ENCODE results near the gene ENTPD2. TPM values are rescaled to one million over a fixed set of nuclear protein-coding genes. Genes with fewer than 3 reads are reported as not detected.
"Not testable (repeated sequence)": the region's sequence is repeated elsewhere in the genome, so short reads cannot be mapped to it uniquely, and the experiment has no call there.

The ENTPD2 gene
- polyA plus RNA-seq, 2 donors: 1.5 to 1.6 TPM

GRCh38 chr9:137038916-137039315 lies 14.9 kb downstream of the ENTPD2 start:
- H3K4me3 ChIP-seq (ENCODE audit: low read depth in 1 of 2, low read length in 2 of 2): no peak overlapping the region
- no peaks in the 10 kb centered on the region for H3K27me3 ChIP-seq (ENCODE audit: control insufficient read depth in 1 of 2, insufficient read depth in 2 of 2, low read length in 2 of 2)
- H3K36me3 ChIP-seq (ENCODE audit: control insufficient read depth in 2 of 2, insufficient read depth in 2 of 2, low read length in 1 of 2): peaks cover 0 to 3% of the 10 kb centered on the region in 2 donors
- WGBS, 2 donors: 83 to 91% methylated on average over 9 of the region's 9 CpGs
- H3K27ac ChIP-seq (ENCODE audit: low read depth in 2 of 2, low read length in 1 of 2): no peak overlapping the region
- H3K4me1 ChIP-seq (ENCODE audit: control insufficient read depth in 2 of 2, insufficient read depth in 2 of 2, low read length in 1 of 2): peaks cover 5 to 8% of the 10 kb centered on the region in 2 donors
- H3K9me3 ChIP-seq (ENCODE audit: control insufficient read depth in 2 of 2, insufficient read depth in 1 of 2, low read depth in 1 of 2, low read length in 1 of 2): no peaks in the 10 kb centered on the region

DNA sequence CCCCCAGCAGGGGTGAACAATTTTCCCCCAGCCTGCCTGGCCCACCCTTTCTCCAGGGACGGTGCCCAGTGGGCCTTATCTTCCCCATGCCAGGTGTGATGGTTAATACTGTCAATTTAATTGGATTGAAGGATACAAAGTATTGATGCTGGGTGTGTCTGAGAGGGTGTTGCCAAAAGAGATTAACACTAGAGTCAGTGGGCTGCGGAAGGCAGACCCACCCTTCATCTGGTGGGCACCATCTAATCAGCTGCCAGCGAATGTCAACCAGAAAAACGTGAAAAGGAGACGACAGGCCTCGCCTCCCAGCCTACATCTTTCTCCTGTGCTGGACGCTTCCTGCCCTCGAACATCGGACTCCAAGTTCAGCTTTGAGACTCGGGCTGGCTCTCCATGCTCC lies 16.4 kb downstream of the ENTPD2 start:
- no peaks in the 10 kb centered on the region for H3K27me3 ChIP-seq (ENCODE audit: control insufficient read depth in 1 of 2, insufficient read depth in 2 of 2, low read length in 2 of 2)
- WGBS, 2 donors: 82 to 84% methylated on average over 10 of the region's 10 CpGs

DNA sequence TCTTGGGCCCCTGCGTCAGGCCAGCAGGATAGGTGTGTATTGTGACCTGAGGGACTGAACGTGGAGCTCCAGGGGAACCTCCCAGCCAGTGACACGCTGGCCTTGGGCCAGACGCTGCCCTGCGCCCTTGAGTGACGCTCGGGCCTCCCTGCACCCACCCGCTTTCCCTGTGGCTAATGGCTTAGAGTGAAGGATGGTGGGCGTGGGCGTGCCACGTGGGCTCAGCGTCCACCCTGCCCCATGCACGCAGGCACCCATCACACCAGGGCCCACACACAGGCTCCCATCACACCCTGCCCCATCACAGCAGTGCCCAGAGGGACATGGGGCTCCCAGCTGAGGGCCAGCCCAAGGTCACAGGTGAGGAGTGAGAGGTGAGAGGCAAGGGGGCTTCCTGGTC lies 16.8 kb downstream of the ENTPD2 start:
- 58 to 63% methylated on average over 13 of the region's 13 CpGs for WGBS, 2 donors
- H3K27ac ChIP-seq (ENCODE audit: low read depth in 2 of 2, low read length in 1 of 2): no peak overlapping the region

More for the DNA sequence above, 16.4 kb downstream of the ENTPD2 start:
- H3K4me3 ChIP-seq (ENCODE audit: low read depth in 1 of 2, low read length in 2 of 2): no peak overlapping the region
- H3K27ac ChIP-seq (ENCODE audit: low read depth in 2 of 2, low read length in 1 of 2): no peak overlapping the region
- H3K4me1 ChIP-seq (ENCODE audit: control insufficient read depth in 2 of 2, insufficient read depth in 2 of 2, low read length in 1 of 2): peaks cover 3 to 8% of the 10 kb centered on the region in 2 donors
- peaks cover 0 to 3% of the 10 kb centered on the region in 2 donors for H3K36me3 ChIP-seq (ENCODE audit: control insufficient read depth in 2 of 2, insufficient read depth in 2 of 2, low read length in 1 of 2)
- no peaks in the 10 kb centered on the region for H3K9me3 ChIP-seq (ENCODE audit: control insufficient read depth in 2 of 2, insufficient read depth in 1 of 2, low read depth in 1 of 2, low read length in 1 of 2)

GRCh38 chr9:137035937-137036336 lies 17.9 kb downstream of the ENTPD2 start:
- 73% methylated on average over 8 of the region's 8 CpGs for WGBS, 2 donors
- Histone ChIP-seq H3K4me3 (ENCODE audit: low read depth in 1 of 2, low read length in 2 of 2) (no peak overlapping the region), H3K36me3 (ENCODE audit: control insufficient read depth in 2 of 2, insufficient read depth in 2 of 2, low read length in 1 of 2) (peaks cover 0 to 3% of the 10 kb centered on the region in 2 donors), H3K9me3 (ENCODE audit: control insufficient read depth in 2 of 2, insufficient read depth in 1 of 2, low read depth in 1 of 2, low read length in 1 of 2) (no peaks in the 10 kb centered on the region), H3K27ac (ENCODE audit: low read depth in 2 of 2, low read length in 1 of 2) (no peak overlapping the region), H3K4me1 (ENCODE audit: control insufficient read depth in 2 of 2, insufficient read depth in 2 of 2, low read length in 1 of 2) (peaks cover 3 to 6% of the 10 kb centered on the region in 2 donors), H3K27me3 (ENCODE audit: control insufficient read depth in 1 of 2, insufficient read depth in 2 of 2, low read length in 2 of 2) (no peaks in the 10 kb centered on the region)

More for the DNA sequence above, 16.8 kb downstream of the ENTPD2 start:
- Histone ChIP-seq H3K9me3 (ENCODE audit: control insufficient read depth in 2 of 2, insufficient read depth in 1 of 2, low read depth in 1 of 2, low read length in 1 of 2) (no peaks in the 10 kb centered on the region), H3K4me1 (ENCODE audit: control insufficient read depth in 2 of 2, insufficient read depth in 2 of 2, low read length in 1 of 2) (peaks cover 3 to 8% of the 10 kb centered on the region in 2 donors), H3K36me3 (ENCODE audit: control insufficient read depth in 2 of 2, insufficient read depth in 2 of 2, low read length in 1 of 2) (peaks cover 0 to 3% of the 10 kb centered on the region in 2 donors), H3K27me3 (ENCODE audit: control insufficient read depth in 1 of 2, insufficient read depth in 2 of 2, low read length in 2 of 2) (no peaks in the 10 kb centered on the region), H3K4me3 (ENCODE audit: low read depth in 1 of 2, low read length in 2 of 2) (no peak overlapping the region)

DNA sequence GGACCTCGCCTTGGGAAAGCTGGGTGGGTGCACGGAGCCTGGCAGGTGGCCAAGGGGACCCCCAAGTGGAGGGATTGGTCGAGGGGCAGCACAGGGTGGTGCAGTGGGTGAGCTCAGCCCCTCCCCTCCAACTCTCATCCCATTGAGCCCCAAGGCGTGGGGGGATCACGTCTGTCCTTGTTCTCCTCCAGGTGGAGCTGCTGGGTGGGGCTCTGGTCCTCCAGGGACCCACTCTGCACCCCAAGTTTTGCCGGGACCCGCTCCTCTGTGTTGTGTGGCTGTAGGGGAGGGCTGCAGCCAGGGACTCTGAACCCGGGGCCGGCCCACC lies 18.4 kb downstream of the ENTPD2 start:
- no peak overlapping the region for H3K27ac ChIP-seq (ENCODE audit: low read depth in 2 of 2, low read length in 1 of 2)

GRCh38 chr9:137034709-137035506 lies 19.0 kb downstream of the ENTPD2 start:
- Histone ChIP-seq H3K4me3 (ENCODE audit: low read depth in 1 of 2, low read length in 2 of 2) (no peak overlapping the region), H3K4me1 (ENCODE audit: control insufficient read depth in 2 of 2, insufficient read depth in 2 of 2, low read length in 1 of 2) (peaks cover 3 to 6% of the 10 kb centered on the region in 2 donors), H3K27ac (ENCODE audit: low read depth in 2 of 2, low read length in 1 of 2) (peak overlapping the region in 1 of 2 donors; percentile 56), H3K9me3 (ENCODE audit: control insufficient read depth in 2 of 2, insufficient read depth in 1 of 2, low read depth in 1 of 2, low read length in 1 of 2) (no peaks in the 10 kb centered on the region), H3K36me3 (ENCODE audit: control insufficient read depth in 2 of 2, insufficient read depth in 2 of 2, low read length in 1 of 2) (no peaks in the 10 kb centered on the region), H3K27me3 (ENCODE audit: control insufficient read depth in 1 of 2, insufficient read depth in 2 of 2, low read length in 2 of 2) (no peaks in the 10 kb centered on the region)
- 10 to 13% methylated on average over 24 of the region's 24 CpGs for WGBS, 2 donors

More for the DNA sequence above, 18.4 kb downstream of the ENTPD2 start:
- Histone ChIP-seq H3K4me3 (ENCODE audit: low read depth in 1 of 2, low read length in 2 of 2) (no peak overlapping the region), H3K4me1 (ENCODE audit: control insufficient read depth in 2 of 2, insufficient read depth in 2 of 2, low read length in 1 of 2) (peaks cover 3 to 6% of the 10 kb centered on the region in 2 donors), H3K36me3 (ENCODE audit: control insufficient read depth in 2 of 2, insufficient read depth in 2 of 2, low read length in 1 of 2) (peaks cover 0 to under 1% of the 10 kb centered on the region in 2 donors), H3K9me3 (ENCODE audit: control insufficient read depth in 2 of 2, insufficient read depth in 1 of 2, low read depth in 1 of 2, low read length in 1 of 2) (no peaks in the 10 kb centered on the region), H3K27me3 (ENCODE audit: control insufficient read depth in 1 of 2, insufficient read depth in 2 of 2, low read length in 2 of 2) (no peaks in the 10 kb centered on the region)
- WGBS, 2 donors: 22 to 27% methylated on average over 9 of the region's 9 CpGs

DNA sequence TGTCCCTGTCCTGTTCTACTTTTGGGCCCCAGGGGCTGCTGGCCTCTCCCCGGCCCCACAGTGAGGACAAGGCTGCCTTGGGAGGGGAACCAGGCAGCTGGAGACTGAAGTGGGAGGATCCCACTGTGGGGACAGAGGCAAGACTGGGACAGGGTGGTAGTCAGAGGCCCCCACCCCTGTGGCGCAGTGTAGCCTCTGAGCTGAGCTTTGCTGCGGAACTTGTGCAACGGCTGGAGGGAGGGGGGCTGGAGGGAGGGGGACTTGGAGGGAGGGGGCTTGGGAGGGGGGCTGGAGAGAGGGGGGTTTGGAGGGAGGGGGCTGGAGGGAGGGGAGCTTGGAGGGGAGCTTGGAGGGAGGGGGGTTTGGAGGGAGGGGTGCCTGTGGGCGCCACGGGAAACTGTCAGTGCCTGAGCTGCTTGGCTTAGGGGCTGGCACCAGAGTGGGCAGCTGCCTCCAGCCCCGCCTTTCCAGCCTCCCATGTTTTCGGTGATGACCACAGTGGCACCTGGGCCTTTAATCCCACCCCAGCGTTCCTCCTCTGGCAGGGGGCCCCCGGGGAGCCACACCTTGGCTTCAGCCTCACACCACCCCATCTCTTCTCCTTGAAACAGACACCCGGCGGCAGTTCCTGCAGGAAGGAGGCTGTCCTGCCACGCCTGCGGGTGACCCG lies 19.7 kb downstream of the ENTPD2 start:
- Histone ChIP-seq H3K9me3 (ENCODE audit: control insufficient read depth in 2 of 2, insufficient read depth in 1 of 2, low read depth in 1 of 2, low read length in 1 of 2) (no peaks in the 10 kb centered on the region), H3K36me3 (ENCODE audit: control insufficient read depth in 2 of 2, insufficient read depth in 2 of 2, low read length in 1 of 2) (no peaks in the 10 kb centered on the region), H3K27ac (ENCODE audit: low read depth in 2 of 2, low read length in 1 of 2) (peak overlapping the region in 1 of 2 donors; percentile 0), H3K4me3 (ENCODE audit: low read depth in 1 of 2, low read length in 2 of 2) (no peak overlapping the region), H3K4me1 (ENCODE audit: control insufficient read depth in 2 of 2, insufficient read depth in 2 of 2, low read length in 1 of 2) (peaks cover 5 to 6% of the 10 kb centered on the region in 2 donors), H3K27me3 (ENCODE audit: control insufficient read depth in 1 of 2, insufficient read depth in 2 of 2, low read length in 2 of 2) (no peaks in the 10 kb centered on the region)
- 27 to 33% methylated on average over 15 of the region's 15 CpGs for WGBS, 2 donors

- H3K27me3 ChIP-seq (ENCODE audit: control insufficient read depth in 1 of 2, insufficient read depth in 2 of 2, low read length in 2 of 2); H3K27ac ChIP-seq (ENCODE audit: low read depth in 2 of 2, low read length in 1 of 2); H3K36me3 ChIP-seq (ENCODE audit: control insufficient read depth in 2 of 2, insufficient read depth in 2 of 2, low read length in 1 of 2); H3K9me3 ChIP-seq (ENCODE audit: control insufficient read depth in 2 of 2, insufficient read depth in 1 of 2, low read depth in 1 of 2, low read length in 1 of 2); H3K4me3 ChIP-seq (ENCODE audit: low read depth in 1 of 2, low read length in 2 of 2); H3K4me1 ChIP-seq (ENCODE audit: control insufficient read depth in 2 of 2, insufficient read depth in 2 of 2, low read length in 1 of 2): not testable (repeated sequence)
- 86 to 94% methylated on average over 5 of the region's 5 CpGs for WGBS, 2 donors
Observed at GRCh38 chr9:137033481-137033880, 20.4 kb downstream of the ENTPD2 start.

- Histone ChIP-seq H3K9me3 (ENCODE audit: control insufficient read depth in 2 of 2, insufficient read depth in 1 of 2, low read depth in 1 of 2, low read length in 1 of 2) (no peaks in the 10 kb centered on the region), H3K27me3 (ENCODE audit: control insufficient read depth in 1 of 2, insufficient read depth in 2 of 2, low read length in 2 of 2) (no peaks in the 10 kb centered on the region), H3K4me3 (ENCODE audit: low read depth in 1 of 2, low read length in 2 of 2) (no peak overlapping the region), H3K27ac (ENCODE audit: low read depth in 2 of 2, low read length in 1 of 2) (peak overlapping the region in 1 of 2 donors; percentile 11), H3K4me1 (ENCODE audit: control insufficient read depth in 2 of 2, insufficient read depth in 2 of 2, low read length in 1 of 2) (peaks cover 8 to 9% of the 10 kb centered on the region in 2 donors), H3K36me3 (ENCODE audit: control insufficient read depth in 2 of 2, insufficient read depth in 2 of 2, low read length in 1 of 2) (no peaks in the 10 kb centered on the region)
- WGBS, 2 donors: 75 to 79% methylated on average over 10 of the region's 10 CpGs
Observed at GRCh38 chr9:137032858-137033257, 21.0 kb downstream of the ENTPD2 start.

All from esophagus (tissue), 2 donors.